H1 (cell line): ENCODE results near the gene DOCK8. TPM values are rescaled to one million over a fixed set of nuclear protein-coding genes. Genes with fewer than 3 reads are reported as not detected.

Experiments used
- CTCF ChIA-PET: fragments of 300-600 bp; sonication (Branson Sonifier 250); formaldehyde crosslinking; loops from one replicate; lab custom pipeline; 2021; ENCODE audit not compliant: partially characterized antibody; lab: Charles Lee
- POLR2A ChIA-PET: fragments of 300-600 bp; sonication (Branson Sonifier 250); formaldehyde crosslinking; loops from one replicate; lab custom pipeline; 2021; ENCODE audit warnings: inconsistent platforms; ENCODE audit not compliant: partially characterized antibody; lab: Charles Lee
- DNase-seq, 2 experiments: peaks; one replicate each; pipeline versions ENCODE4 v3.0.0 to v3.0.0-alpha.2; 2010 to 2022; ENCODE audit warnings: low spot score in 2 of 2, low read depth in 1 of 2, mixed read lengths in 1 of 2
- FAIRE-seq: peaks from 2 replicates; lab custom pipeline; 2011; peaks lifted over from hg19 to GRCh38; lab: Jason Lieb, UNC
- H2AFZ ChIP-seq: 2 replicates; pipeline ENCODE4 v1.8.1; 2012; ENCODE audit warnings: low read length, inconsistent platforms
- H2AK5ac ChIP-seq: 2 replicates; pipeline ENCODE4 v1.6.1; 2013; ENCODE audit warnings: low read depth, low read length
- H2BK120ac ChIP-seq: replicated peaks from 2 replicates; pipeline ENCODE3; 2013; ENCODE audit warnings: low read depth, low read length, inconsistent platforms
- H2BK12ac ChIP-seq: 2 replicates; pipeline ENCODE4 v1.6.1; 2013; ENCODE audit warnings: low read depth, low read length
- H2BK15ac ChIP-seq: 2 replicates; pipeline ENCODE4 v1.6.1; 2013; ENCODE audit warnings: low read length
- H2BK20ac ChIP-seq: 2 replicates; pipeline ENCODE4 v1.6.1; 2013; ENCODE audit warnings: low read length
- H2BK5ac ChIP-seq: 2 replicates; pipeline ENCODE4 v1.6.1; 2013; ENCODE audit warnings: low read depth, low read length
- H3K14ac ChIP-seq: 2 replicates; pipeline ENCODE4 v1.6.1; 2013; ENCODE audit warnings: inconsistent platforms; ENCODE audit not compliant: insufficient read length
- H3K18ac ChIP-seq: 2 replicates; pipeline ENCODE4 v1.6.1; 2013; ENCODE audit warnings: low read length; ENCODE audit errors: extremely low read depth
- H3K23ac ChIP-seq: 2 replicates; pipeline ENCODE4 v1.6.1; 2013; ENCODE audit warnings: inconsistent platforms; ENCODE audit not compliant: insufficient read length
- H3K23me2 ChIP-seq: 2 replicates; pipeline ENCODE4 v1.6.1; 2013; ENCODE audit warnings: low read depth, low read length
- H3K27ac ChIP-seq: 2 replicates; pipeline ENCODE4 v1.6.1; 2011; ENCODE audit warnings: low read depth, low read length, inconsistent platforms
- H3K27me3 ChIP-seq, 4 experiments: replicated peaks in 1 of 4; 1 replicate in 1 of 4; 2 replicates in 3 of 4; pipeline versions ENCODE4 v1.6.1 to v1.8.1; 2011 to 2013; ENCODE audit warnings: low read length in 3 of 4, mild to moderate bottlenecking in 3 of 4, inconsistent platforms in 2 of 4, mixed read lengths in 2 of 4, moderate library complexity in 1 of 4; ENCODE audit not compliant: control insufficient read depth in 3 of 4, insufficient read depth in 3 of 4; ENCODE audit errors: extremely low read depth in 1 of 4
- H3K36me3 ChIP-seq, 4 experiments: 2 replicates each; pipeline versions ENCODE4 v1.6.1 to v1.8.1; 2011 to 2013; ENCODE audit warnings: mild to moderate bottlenecking in 4 of 4, low read length in 3 of 4, moderate library complexity in 2 of 4, control low read depth in 1 of 4, inconsistent platforms in 1 of 4; ENCODE audit not compliant: insufficient read depth in 4 of 4, control insufficient read depth in 2 of 4
- H3K4ac ChIP-seq: replicated peaks from 2 replicates; pipeline ENCODE3; 2013; ENCODE audit warnings: low read length, low read depth, mixed read lengths, inconsistent platforms; ENCODE audit not compliant: insufficient read length
- H3K4me1 ChIP-seq, 4 experiments: replicated peaks in 1 of 4; 1 replicate in 1 of 4; 2 replicates in 3 of 4; pipeline versions ENCODE4 v1.6.1 to v1.8.1; 2011 to 2013; ENCODE audit warnings: low read length in 3 of 4, inconsistent platforms in 2 of 4, mixed read lengths in 1 of 4; ENCODE audit not compliant: insufficient read depth in 4 of 4, control insufficient read depth in 3 of 4
- H3K4me2 ChIP-seq, 2 experiments: 2 replicates each; pipeline versions ENCODE4 v1.6.1 to v1.8.1; 2011 to 2013; ENCODE audit warnings: low read depth in 2 of 2, low read length in 2 of 2, control low read depth in 1 of 2, inconsistent platforms in 1 of 2, mild to moderate bottlenecking in 1 of 2; ENCODE audit not compliant: insufficient read depth in 1 of 2
- H3K4me3 ChIP-seq, 4 experiments: fragments of 200-600, 300-600 bp in 1 of 4; sonication (generic), shearing (Covaris generic), sonication (Bioruptor Twin) in 1 of 4; 2 replicates each; pipeline versions ENCODE4 v1.5.1 to v1.8.1; 2011 to 2016; ENCODE audit warnings: low read length in 4 of 4, low read depth in 3 of 4, control low read depth in 2 of 4, inconsistent platforms in 2 of 4, mild to moderate bottlenecking in 2 of 4, mixed read lengths in 1 of 4, moderate library complexity in 1 of 4; ENCODE audit not compliant: insufficient read depth in 2 of 4; ENCODE audit errors: extremely low read depth in 1 of 4
- H3K56ac ChIP-seq: replicated peaks from 2 replicates; pipeline ENCODE3; 2013; ENCODE audit warnings: low read depth, mild to moderate bottlenecking, mixed read lengths, low read length, inconsistent platforms; ENCODE audit not compliant: insufficient read length
- H3K79me1 ChIP-seq: 2 replicates; pipeline ENCODE4 v1.6.1; 2013; ENCODE audit warnings: low read depth, low read length, control low read depth
- H3K79me2 ChIP-seq, 2 experiments: 2 replicates each; pipeline versions ENCODE4 v1.6.1 to v1.8.1; 2012 to 2013; ENCODE audit warnings: low read length in 2 of 2, mild to moderate bottlenecking in 2 of 2, inconsistent platforms in 1 of 2; ENCODE audit not compliant: insufficient read depth in 2 of 2, control insufficient read depth in 1 of 2
- H3K9ac ChIP-seq, 4 experiments: replicated peaks in 1 of 4; 1 replicate in 1 of 4; 2 replicates in 3 of 4; pipeline versions ENCODE4 v1.6.1 to v1.8.1; 2011 to 2013; ENCODE audit warnings: low read depth in 3 of 4, low read length in 3 of 4, control low read depth in 2 of 4, mild to moderate bottlenecking in 2 of 4, moderate library complexity in 2 of 4, inconsistent platforms in 1 of 4; ENCODE audit errors: extremely low read depth in 1 of 4
- H3K9me3 ChIP-seq, 2 experiments: 2 replicates each; pipeline versions ENCODE4 v1.6.1 to v1.8.1; 2012 to 2013; ENCODE audit warnings: mild to moderate bottlenecking in 2 of 2, moderate library complexity in 2 of 2, control low read depth in 1 of 2, inconsistent platforms in 1 of 2, low read depth in 1 of 2, low read length in 1 of 2, mixed read lengths in 1 of 2; ENCODE audit not compliant: insufficient read depth in 2 of 2
- H4K20me1 ChIP-seq, 2 experiments: replicated peaks in 1 of 2; 2 replicates each; pipeline versions ENCODE3 to v1.8.1; 2011 to 2013; ENCODE audit warnings: inconsistent platforms in 2 of 2, low read length in 2 of 2, mild to moderate bottlenecking in 1 of 2; ENCODE audit not compliant: insufficient read depth in 2 of 2, control insufficient read depth in 1 of 2
- H4K5ac ChIP-seq: 2 replicates; pipeline ENCODE4 v1.6.1; 2013; ENCODE audit warnings: low read length, low read depth, mixed read lengths, inconsistent platforms; ENCODE audit not compliant: insufficient read length
- H4K8ac ChIP-seq: 2 replicates; pipeline ENCODE4 v1.8.0; 2013; ENCODE audit warnings: mild to moderate bottlenecking, moderate library complexity, low read length, inconsistent platforms; ENCODE audit not compliant: insufficient read depth; ENCODE audit errors: extremely low read depth
- H4K91ac ChIP-seq: replicated peaks from 2 replicates; pipeline ENCODE3; 2013; ENCODE audit warnings: low read length, mixed read lengths, inconsistent platforms; ENCODE audit not compliant: insufficient read length
- CBX5 ChIP-seq: fragments of 300-800, 300-1000 bp; sonication (generic); IDR thresholded peaks from 2 replicates; pipeline ENCODE4 v1.7.1; 2016; ENCODE audit warnings: antibody characterized with exemption, low read length, low read depth
- CHD2 ChIP-seq: IDR thresholded peaks from 2 replicates; pipeline ENCODE4 v1.6.1; 2012; ENCODE audit warnings: low read length, improper control_type of control experiment
- CREB1 ChIP-seq: IDR thresholded peaks from 2 replicates; pipeline ENCODE4 v1.6.1; 2012; ENCODE audit warnings: inconsistent platforms
- E2F6 ChIP-seq: IDR thresholded peaks from 2 replicates; pipeline ENCODE4 v1.6.1; 2012; ENCODE audit warnings: inconsistent platforms
- EGR1 ChIP-seq: IDR thresholded peaks from 2 replicates; pipeline ENCODE4 v1.6.1; 2011; ENCODE audit warnings: low read depth, low read length, borderline replicate concordance
- EZH2 ChIP-seq: fragments of 200-600 bp; sonication (generic); IDR thresholded peaks from 2 replicates; pipeline ENCODE4 v1.7.1; 2012; ENCODE audit warnings: low read depth, mild to moderate bottlenecking, moderate library complexity, low read length, inconsistent platforms; ENCODE audit not compliant: severe bottlenecking
- GTF2F1 ChIP-seq: IDR thresholded peaks from 2 replicates; pipeline ENCODE4 v1.6.1; 2012; ENCODE audit warnings: low read depth, low read length, improper control_type of control experiment, borderline replicate concordance
- POLR2AphosphoS5 ChIP-seq: IDR thresholded peaks from 2 replicates; pipeline ENCODE4 v1.6.1; 2011; ENCODE audit warnings: low read depth, low read length
- RBBP5 ChIP-seq: IDR thresholded peaks from 2 replicates; pipeline ENCODE4 v1.7.1; 2012; ENCODE audit warnings: low read depth, mild to moderate bottlenecking, inconsistent platforms, low read length, moderate library complexity, borderline replicate concordance
- RNF2 ChIP-seq: fragments of 200-900, 300-1000 bp; sonication (generic); IDR thresholded peaks from 2 replicates; pipeline ENCODE4 v1.7.1; 2016; ENCODE audit warnings: borderline replicate concordance, low read depth, mild to moderate bottlenecking, antibody characterized with exemption, low read length; ENCODE audit not compliant: poor library complexity, severe bottlenecking; ENCODE audit errors: missing control alignments
- SIN3A ChIP-seq, 2 experiments: IDR thresholded peaks in 1 of 2; conservative IDR thresholded peaks in 1 of 2; 2 replicates each; pipeline ENCODE4 v1.6.1; 2011 to 2012; ENCODE audit warnings: low read length in 2 of 2, improper control_type of control experiment in 1 of 2, low read depth in 1 of 2, mild to moderate bottlenecking in 1 of 2
- WGBS, 2 experiments: shearing (Covaris generic) in 1 of 2; methylation state at CpG; one replicate each; pipeline versions ENCODE4 v1.1.6 to v1.1.7; 2013 to 2015; ENCODE audit warnings: low lambda C conversion rate in 2 of 2, mixed read lengths in 2 of 2, inconsistent platforms in 1 of 2, low coverage in 1 of 2, missing lambda C conversion rate in 1 of 2; ENCODE audit not compliant: insufficient replicate concordance in 2 of 2, insufficient coverage in 1 of 2, insufficient read length in 1 of 2; ENCODE audit errors: extremely low coverage in 1 of 2, missing lambda C conversion rate in 1 of 2; 5-methylcytosine and 5-hydroxymethylcytosine counted together
- polyA plus RNA-seq, 7 experiments: library from polyadenylated mRNA; depleted of rRNA in 3 of 7; stranded (reverse) in 5 of 7; unstranded in 2 of 7; fragments of >200 nt in 5 of 7; fragments of 200-250 nt in 2 of 7; gene quantifications; 1 replicate in 5 of 7; 2 replicates in 1 of 7; 4 replicates in 1 of 7; pipeline versions ENCODE4 v1.2.1 to v1.2.3, GENCODE V29; 2011 to 2013; ENCODE audit warnings: missing spikeins in 2 of 7, mixed read lengths in 2 of 7
- total RNA-seq: library from RNA; stranded (reverse); fragmentation: NEBNext Ultra II Directional; extraction: Animal tissue kit (Norgen Biotek cat#: 25700); gene quantifications from 2 replicates; pipeline ENCODE4 v1.2.1, GENCODE V29; 2021

DOCK8 gene
- total and polyA plus RNA-seq, 2 of the 8 experiments (the other 6 are each of a cell fraction or from before 2014, with no cell fraction given): 0.57 to 2.0 TPM

GRCh38 chr9:343773-344172 is 129.1 kb downstream of the DOCK8 start:
- Histone ChIP-seq H3K14ac (no peak overlapping the region), H3K23ac (no peak overlapping the region), H3K4me1 (peaks cover 0 to 2% (median 0%) of the 10 kb centered on the region in 4 experiments; a peak in 1 of 7 replicates), H2AK5ac (no peak overlapping the region), H3K4me3 (no peak overlapping the region), H3K79me2 (no peaks in the 10 kb centered on the region), H3K9me3 (no peaks in the 10 kb centered on the region), H3K9ac (no peak overlapping the region), H4K20me1 (no peaks in the 10 kb centered on the region), H4K5ac (no peak overlapping the region), H3K79me1 (no peaks in the 10 kb centered on the region), H3K4me2 (no peak overlapping the region), H2BK120ac (no peak overlapping the region), H3K18ac (no peak overlapping the region), H3K4ac (no peak overlapping the region), H3K36me3 (no peaks in the 10 kb centered on the region), H4K8ac (no peak overlapping the region), H3K56ac (no peak overlapping the region), H2BK12ac (no peak overlapping the region), H3K27me3 (no peaks in the 10 kb centered on the region), H2BK15ac (no peak overlapping the region), H3K23me2 (no peaks in the 10 kb centered on the region), H2AFZ (no peak overlapping the region), H3K27ac (no peak overlapping the region), H2BK5ac (no peak overlapping the region), H2BK20ac (no peak overlapping the region), H4K91ac (no peak overlapping the region)
- ChIA-PET CTCF (interaction anchor here (0.6 to 0.9 kb wide), 2 partner anchors 259 to 1844 kb away, joined by 3 read pairs; no protein-coding TSS in a partner anchor), POLR2A (no interaction called here)
- 93% methylated on average over 4 of the region's 4 CpGs; no CpG with 5 or more reads in 1 of the 2 experiments for WGBS, 2 experiments
- no peak for FAIRE-seq
- no peak for DNase-seq
- TF ChIP-seq CBX5 (no peak), EZH2 (no peak), POLR2AphosphoS5 (no peak), E2F6 (no peak), CREB1 (no peak), GTF2F1 (no peak), CHD2 (no peak), RBBP5 (no peak), EGR1 (no peak), RNF2 (no peak), SIN3A (conservative IDR thresholded peaks at IDR 0.05 in 1 of 2, IDR thresholded peaks at IDR 0.05 in 1 of 2; ENCODE audit: low read depth in 1 of 2, low read length in 2 of 2) (no peak)
